ENCODE measurements around the gene ACOT7.

Gene ACOT7

DNA sequence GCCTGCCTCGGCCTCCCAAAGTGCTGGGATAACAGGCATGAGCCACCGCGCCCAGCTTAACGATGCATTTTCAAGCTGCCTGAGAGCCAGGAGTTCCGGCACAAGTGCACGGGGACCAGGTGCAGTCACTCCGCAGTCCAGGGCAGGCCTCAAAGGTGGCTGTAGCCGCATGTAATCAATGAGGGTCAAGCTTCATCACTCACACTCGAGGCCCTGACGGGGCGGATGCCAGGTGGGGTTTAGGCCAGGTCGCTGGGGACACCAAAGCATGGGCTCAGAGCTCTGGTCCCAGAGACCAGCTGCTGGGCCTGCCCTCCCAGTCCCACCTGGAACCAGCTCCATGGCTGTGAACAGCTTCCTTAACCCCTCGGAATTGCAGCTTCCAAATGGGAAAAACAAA, 106.5 kb downstream of the ACOT7 start:
- DNase-seq (ENCODE audit: low spot score), result no peak

DNA sequence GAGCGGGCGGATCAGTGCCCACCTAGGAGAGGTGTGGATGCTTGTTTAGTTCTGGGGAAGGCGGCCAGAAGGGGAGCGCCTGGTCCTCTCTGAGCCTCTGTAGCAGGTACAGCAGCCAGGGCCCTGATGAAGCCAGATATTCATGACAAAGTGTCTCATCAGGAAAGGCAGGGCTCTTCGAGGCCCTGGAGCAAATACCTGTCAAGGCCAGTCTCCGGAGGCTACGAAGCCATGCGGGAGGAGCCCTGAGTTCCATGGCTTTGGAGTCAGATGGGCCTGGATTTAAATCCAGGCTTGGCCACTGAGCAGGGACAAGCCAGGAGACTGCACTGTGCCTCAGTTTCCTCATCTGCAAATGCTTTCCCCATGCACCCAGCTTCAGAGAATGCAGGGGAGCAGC, 107.3 kb downstream of the ACOT7 start:
- no peak for DNase-seq (ENCODE audit: low spot score)

DNA sequence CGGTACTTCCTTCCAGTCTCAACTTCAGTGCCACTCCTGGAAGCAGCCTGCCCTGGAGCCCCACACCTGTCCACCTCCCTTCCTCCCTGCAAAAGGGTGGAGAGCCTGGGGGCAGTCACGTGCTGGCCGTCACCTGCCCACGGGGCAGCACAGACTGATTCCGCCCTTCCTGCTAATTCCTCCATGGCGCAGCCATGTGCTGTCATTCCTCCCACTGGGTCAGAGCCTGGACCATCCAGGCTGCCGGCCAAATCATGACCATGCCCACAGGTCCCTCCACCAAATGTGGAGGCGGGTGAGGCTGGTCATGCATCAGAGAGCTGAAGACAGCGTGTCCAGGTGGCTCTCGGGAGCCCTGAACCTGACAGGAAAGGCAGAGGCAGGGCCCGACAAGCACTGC, 108.2 kb downstream of the ACOT7 start:
- no peak for DNase-seq (ENCODE audit: low spot score)

DNA sequence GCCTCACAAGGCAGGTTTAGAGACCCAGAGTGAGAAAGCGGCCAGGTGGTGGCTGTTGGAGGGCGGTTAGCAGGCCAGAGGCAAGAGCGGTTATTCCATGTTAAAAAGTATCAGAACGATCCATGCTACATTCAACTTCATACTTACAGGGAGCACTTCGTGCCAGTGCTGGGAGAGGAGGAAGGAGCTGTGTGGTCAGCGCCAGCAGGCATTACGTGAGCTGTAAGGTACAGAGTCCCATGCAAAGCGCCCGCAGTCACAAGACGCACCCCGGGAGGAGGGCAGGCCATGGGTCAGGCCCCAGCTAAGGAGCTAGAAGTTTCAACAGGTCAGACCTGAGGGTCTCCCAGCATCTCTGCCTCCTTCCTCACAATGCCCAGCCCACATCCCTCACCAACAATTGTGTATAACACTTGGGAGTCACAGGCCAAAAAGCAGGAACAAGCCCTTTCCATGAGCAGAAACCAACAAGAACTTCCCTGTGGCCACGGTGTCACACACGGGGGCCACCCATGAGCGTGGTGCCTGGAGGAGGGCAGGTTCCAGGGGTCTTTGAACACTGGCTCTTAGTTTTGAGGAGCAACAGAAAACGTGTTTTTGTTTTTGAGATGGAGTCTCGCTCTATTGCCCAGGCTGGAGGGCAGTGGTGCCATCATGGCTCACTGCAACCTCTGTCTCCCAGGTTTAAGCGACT, 110.8 kb downstream of the ACOT7 start:
- no peak for DNase-seq (ENCODE audit: low spot score)

DNA sequence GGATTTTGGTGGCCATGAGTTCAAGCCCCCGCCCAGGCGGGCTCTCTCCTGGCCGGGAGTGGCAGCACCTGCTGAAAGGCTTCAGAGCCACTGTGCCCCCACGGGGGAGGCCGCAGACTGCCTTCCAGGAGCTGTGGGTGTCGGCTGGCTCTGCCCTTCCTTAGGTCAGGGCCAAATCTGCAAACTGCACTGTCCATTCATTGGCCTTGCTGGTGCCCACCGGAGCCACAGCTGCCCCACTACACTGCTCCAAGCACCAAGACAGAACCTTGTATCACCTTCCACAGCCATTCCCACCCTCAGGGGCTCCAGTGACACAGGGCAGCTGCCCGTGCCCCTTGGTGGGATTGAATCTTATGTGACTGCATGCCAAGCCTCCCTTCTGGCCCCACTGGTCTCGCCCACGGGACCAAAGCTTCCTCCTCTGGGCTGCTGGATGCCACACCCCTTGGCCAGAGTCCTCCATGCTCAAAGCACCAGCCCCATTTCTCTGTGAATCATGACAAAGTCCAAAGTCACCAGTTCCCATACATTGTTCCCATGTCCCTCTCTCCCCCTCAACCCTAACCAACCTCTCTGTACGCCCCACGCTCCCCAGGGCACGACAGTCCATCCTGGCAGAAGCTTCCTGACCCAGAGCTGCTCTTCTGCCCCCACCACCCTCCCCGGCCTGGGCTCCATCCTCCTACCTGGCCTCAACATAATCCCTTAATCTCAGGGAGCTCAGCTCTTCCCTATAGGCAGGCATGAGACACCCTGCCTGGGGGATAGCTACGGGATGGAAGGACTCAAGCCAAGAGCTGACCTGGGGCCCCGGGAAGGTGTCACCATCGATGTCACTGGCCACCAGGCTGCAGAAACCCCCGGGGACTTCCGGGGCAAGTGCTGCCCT, 111.8 kb downstream of the ACOT7 start:
- DNase-seq (ENCODE audit: low spot score), result no peak

DNA sequence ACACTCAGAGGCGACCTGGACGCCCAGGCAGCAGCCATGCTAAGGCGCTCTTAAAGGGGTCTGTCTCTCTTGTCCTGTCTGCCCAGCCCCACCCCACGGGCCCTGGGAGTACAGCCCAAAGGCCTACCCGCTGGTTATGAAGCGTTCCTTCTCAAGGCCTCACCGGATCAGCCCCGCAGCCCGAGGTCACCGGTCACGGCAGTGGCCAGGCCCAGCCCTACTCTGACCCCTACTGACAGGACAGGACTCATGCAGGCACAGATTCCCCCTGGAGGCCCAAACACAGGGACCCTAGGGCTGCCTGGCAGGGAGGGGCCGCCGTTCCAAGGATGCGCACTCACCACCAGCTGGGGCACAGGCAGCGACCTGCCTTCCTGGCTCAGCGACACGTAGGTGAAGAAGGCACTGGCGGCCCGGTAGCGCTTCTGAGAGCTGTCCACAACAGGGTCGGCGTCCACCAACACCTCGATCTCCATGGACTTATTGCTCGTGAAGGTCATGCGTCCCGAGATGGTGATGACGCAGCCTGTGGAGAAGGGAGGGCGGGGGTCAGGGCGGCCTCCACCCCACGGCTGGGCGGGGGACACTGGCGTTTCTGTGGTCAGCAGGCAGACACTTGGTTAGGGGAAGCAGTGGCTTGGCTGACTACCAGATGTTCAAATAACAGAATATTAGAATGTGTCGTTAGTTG, 112.7 kb downstream of the ACOT7 start:
- peak; percentile 86 for DNase-seq (ENCODE audit: low spot score)

DNA sequence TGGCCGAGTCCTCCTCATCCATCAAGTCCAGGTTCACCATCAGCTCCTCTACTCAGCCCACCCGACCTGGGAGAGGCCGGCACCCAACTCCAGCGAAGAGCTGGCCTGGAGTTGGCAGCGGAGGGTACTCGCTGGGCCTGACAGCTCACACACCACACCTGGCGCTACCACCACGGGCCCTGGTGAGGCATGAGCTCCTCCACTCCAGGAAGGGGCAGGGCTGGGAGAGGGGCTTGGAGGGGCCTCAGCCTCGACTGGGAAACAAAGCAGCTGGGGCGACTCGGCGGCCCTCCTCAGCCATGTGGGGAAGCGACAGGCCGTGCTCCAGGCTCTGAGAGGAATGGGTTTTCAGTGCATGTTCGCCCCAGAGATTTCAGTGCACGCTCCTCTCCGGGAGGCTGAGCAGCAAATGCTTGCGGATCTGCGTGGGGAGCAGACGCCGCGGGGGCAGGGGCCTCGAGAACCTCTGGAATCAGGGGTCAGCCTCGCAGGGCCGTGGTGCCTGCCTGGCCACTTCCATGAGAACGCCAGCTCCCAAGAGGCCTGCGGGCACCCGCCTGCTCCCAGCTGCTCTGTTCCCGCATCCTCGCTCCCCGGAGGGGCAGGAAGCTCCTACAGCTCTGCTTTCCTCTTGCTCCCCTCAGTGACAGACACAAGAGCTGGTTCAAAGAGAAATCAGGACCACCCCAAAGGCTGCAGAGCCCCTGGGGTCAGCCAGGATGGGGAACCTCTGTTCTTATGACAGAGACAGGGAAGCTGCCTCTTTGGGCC, 113.8 kb downstream of the ACOT7 start:
- no peak for DNase-seq (ENCODE audit: low spot score)

DNA sequence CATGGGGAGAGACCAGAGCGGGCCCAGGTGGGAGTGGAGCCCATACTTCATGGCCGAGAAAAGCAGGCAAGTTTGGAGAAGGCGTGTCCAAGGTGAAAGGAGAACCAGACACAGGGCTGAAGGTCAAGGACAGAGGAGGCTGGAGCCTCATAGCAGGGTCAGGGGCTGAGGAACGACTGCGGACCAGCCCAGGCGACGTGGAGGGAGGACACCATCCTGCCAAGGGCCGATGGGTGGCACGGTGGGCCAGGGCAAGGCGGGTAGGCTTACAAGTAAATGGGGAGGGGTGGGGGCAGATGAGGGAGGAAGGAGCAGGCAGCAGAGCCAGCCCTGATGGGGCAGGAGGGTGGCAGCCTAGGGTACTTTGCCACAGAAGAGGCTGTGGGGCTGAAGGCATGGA, 114.5 kb downstream of the ACOT7 start:
- no peak for DNase-seq (ENCODE audit: low spot score)

DNA sequence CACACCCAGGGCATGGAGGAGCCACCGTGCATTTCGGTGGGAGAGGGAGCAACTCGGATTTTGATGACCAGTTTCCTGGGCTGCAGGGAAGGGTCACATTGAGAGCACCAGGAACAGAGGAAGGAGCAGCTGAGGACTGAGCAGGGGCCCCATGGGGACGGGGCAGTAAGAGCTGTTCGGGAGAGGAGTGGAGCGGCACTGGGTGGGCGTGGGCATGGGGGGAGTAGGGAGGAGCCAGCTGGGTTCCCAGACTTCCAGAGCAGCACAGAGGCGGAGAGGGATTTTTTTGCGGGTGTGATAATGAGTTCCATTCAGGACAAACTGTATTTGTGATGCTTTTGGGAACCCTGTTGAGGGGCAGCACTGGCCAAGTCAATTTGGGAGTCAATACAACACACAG, 115.3 kb downstream of the ACOT7 start:
- no peak for DNase-seq (ENCODE audit: low spot score)

DNA sequence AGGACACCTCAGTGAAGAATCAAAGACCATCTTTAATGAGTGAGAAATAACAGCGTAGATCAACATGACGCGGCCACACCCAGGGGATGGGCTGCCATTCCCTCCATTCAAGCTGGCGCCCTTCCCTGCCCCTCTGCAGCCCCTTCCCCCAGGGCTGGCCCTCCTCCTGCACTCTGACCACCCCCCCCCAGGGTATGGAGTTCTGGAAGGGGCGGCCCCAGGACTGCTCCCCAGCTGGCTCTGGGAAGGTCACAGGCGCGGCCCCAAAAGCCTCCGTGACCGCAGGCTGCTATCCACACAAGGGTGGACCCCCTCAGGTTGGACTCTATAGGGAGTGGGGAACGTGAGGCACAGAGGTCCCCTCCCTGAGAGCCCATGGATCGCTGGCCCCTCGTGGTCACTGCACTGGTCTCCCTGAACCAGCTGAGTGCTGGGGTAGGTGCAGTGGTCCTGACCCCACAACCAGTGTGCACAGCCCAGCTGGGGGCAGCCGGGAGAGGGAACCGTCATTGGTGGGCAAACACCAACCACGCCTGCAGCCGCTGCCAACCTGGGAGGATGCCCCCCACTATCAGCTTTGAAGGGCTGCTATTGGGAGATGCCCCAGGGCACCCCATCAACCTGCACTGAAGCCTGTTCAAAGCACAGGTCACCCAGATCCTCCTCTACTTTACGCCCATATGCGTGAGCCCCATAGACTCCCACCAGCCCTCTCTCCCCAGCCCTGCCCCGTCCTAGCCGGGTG, 116.6 kb downstream of the ACOT7 start:
- no peak for DNase-seq (ENCODE audit: low spot score)

DNA sequence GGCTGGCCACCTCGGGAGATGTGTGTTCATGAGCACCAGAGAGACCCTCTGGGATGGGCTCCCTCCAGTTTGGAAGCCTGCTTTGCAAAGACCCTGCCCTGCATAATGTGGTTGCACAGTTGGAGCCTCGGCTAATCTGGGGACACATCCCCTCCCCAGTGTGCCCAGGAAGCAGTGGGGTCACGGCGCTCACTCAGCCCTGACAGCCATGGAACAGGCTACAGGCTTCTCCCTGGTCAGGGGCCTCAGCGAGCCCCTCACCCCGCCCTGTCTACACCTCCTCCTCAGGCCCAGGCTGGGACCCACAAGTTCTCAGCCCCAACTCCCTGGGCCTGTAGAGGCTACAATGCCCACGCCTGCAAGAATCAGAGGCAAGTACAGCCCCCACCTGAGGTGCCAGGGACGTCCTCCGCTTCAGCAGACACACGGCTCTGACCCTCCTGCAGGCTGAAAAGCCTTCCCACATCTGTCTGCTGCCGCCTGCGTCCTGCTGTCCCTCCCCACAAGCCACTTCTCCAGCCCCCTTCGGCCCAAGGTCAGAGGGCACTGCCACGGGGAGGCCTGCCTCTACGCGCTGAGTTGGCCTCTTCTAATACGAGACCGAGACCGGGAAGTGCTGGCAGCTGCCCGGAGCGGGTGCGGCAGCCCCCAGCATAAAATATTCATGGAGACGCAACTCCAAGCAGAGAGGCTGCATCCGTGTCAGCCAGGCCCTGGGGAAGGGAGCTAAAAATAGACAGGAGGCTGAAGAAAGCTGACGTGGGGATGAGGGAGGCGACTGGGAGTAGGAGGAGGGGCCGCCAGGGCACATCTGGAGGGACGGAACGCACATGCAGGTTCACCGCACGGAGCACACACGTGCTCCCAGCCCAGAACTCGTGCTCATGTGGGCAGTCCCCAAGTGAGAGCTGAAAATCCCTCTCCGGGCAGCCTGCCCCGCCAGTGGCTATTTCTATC, 117.5 kb downstream of the ACOT7 start:
- no peak for DNase-seq (ENCODE audit: low spot score)

DNA sequence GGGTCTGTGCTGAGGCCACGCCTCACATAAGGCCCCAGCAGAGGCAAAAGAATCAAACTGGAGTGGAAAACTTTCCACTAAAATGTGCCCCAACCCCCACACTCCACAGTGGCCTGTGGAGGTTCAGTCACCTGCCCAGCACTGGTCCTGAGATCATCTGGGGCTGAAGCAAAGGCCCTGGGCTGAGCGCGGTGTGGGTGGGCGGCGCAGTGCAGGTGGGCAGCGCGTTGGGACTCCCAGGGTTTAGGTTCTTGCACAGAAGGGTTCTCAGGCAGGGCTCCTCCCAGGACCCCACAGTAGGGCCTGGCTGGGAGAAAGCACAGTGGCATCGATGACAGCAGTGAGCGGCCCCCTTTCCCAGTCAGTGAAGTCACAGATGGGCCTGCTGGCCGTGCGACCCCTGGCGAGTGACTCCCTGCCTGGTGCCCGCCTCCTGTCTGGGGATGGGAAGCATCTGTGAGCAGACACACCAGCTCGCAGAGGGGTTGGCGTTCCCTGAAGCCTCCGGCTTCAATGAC, 118.9 kb downstream of the ACOT7 start:
- DNase-seq (ENCODE audit: low spot score), result no peak

DNA sequence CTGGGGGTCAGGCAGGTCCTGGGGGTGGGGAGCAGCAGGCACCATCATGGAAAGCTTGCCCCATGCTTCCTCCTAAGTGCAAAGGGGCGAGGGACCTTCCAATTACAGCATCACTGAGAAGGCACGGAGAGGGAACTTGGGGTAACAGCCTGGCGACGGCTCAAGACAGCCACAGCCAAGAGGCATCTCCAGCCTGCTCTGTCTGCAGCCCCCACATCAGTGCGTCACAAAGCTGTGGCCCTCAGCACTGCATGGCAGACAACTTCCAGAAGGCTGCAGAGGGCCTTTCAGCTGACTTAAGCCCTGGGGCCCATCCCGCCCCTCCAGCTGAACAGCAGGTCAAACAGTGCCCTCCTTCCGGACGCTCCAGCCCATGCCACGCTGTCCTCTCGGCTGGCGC, 119.5 kb downstream of the ACOT7 start:
- DNase-seq (ENCODE audit: low spot score), result no peak

DNA sequence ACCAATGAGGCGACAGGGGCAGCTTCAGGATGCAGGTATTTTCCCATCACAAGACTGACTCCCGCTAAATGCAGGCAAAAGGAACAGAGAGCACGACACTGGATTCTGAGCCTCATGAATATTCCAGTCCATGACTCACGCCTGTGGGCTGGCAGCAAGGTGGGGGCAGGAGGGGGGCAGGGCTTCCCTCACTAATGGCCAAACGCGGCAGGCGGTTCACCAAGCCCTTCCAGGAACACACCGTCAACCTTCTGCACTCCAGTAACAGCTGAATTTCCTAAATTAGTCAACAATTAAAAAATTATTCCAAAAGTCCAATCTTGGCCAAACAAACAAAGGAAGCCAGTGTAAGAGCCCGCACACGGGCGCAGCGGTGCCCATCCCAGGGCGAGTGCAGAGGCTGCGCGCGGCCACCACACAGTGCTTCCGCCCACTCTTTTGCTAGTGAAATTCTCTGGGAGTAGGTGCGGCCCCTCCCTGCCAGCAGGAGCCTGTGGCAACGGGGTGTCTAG, 120.1 kb downstream of the ACOT7 start:
- no peak for DNase-seq (ENCODE audit: low spot score)

DNA sequence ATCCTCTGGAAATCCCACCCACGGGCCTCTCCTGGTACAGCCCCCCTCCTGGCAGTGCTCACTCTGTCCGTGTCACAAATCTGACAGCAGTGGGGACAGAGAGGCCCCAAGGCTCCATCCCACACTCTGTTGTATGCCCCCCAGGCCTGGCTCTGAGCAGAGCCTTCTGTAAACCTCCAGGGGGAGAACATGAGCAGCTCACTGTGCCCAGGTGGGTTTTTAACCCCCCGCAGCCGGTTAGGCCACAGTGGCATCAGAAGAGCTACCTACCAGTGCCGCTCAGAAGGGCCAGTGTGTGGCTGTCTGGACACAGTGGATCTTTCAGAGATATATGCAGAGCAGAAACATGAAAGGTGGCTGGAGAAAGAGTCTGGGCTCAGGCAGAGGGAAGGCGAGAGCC, 120.7 kb downstream of the ACOT7 start:
- no peak for DNase-seq (ENCODE audit: low spot score)

DNA sequence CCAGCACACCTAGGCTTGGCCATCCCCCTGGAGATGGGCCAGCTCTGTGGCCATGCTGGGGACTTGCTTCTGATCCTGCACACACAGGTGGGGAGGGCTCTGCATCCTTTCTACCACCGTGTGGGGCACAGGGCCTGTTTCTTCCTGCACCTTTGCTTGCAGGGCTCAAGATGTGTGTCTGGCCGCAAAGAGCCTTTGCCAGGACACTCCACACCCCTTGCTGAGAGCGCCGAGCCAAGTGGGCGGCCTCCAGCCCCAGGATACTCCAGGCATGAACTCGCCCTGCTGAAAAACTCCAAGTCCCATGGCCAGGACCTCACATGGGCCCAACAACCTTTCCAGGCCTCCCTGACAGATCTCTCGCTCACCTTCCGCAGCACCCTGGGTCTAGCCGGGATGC, 121.1 kb downstream of the ACOT7 start:
- DNase-seq (ENCODE audit: low spot score), result no peak

DNA sequence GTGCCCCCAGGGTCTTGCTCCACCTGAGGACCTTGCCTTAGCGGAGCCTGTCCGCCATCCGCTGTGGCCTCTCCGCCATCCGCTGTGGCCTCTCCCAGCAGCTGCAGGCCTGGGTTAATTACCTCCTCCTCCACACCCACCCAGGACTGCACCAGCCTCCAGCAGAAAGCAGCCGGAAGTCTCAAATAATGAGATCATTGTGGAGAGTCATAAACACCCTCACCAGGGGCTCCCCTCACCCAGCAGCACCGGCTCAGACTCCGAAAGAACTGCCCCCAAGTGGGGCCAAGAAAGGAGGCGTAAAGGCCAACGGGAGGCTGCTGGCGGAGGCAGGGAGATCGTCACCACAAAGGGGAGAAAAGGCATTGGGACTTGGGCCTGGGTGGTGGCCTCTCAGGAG, 122.0 kb downstream of the ACOT7 start:
- DNase-seq (ENCODE audit: low spot score), result no peak

DNA sequence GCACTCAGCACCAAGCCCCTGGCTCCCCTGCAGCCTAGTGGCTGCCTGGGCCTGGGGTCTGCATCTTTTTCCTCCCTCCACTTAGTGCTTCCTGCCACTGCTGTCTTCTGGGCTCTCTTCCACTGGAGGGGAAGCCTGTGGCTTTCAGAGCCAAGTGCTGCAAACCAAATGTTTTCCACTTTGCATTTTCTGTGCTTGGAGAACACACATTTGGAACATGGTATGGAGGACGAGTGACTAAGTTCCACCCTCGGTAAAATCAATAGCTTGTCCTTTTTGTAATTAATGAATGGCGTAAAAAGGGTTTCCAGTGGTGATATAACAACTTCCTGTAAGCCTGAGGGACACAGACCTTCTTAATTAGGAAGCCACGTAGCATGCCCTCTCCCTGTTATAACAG, 122.6 kb downstream of the ACOT7 start:
- DNase-seq (ENCODE audit: low spot score), result no peak

DNA sequence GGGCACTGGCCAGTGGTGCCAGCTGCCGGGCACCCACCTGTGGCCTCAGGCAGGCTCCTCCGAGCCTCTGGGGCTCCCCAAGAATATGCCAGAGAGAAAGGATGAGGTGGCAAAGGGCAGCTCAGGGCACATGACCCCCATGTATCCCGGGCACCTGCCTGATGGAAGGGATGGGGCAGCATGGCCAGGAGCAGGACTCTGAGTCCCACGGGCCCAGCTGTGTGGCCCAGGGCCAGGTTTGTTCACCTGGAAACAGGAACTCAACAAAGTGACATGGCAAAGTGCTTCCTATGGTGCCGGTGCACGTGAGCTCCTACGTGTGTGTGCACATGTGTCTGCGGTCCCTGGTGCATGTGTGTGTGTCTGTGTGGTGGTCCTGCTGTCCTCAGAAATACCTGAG, 123.2 kb downstream of the ACOT7 start:
- no peak for DNase-seq (ENCODE audit: low spot score)
